ELF-1 (cell line): ENCODE data around the gene KIRREL1.
A peak's percentile ranks its signal among the peaks of the same experiment; 100 is the strongest.

Experiments
- DNase-seq: peaks from one replicate; pipeline ENCODE4 v3.0.0-alpha.2; 2016; ENCODE audit warnings: low read depth, low spot score

KIRREL1 gene

GRCh38 chr1:158007180-158007579, 13.7 kb downstream of the KIRREL1 start:
- DNase-seq = no peak

- no peak for DNase-seq
These were observed 14.4 kb downstream of the KIRREL1 start for GRCh38 chr1:158007667-158008386.

GRCh38 chr1:158008630-158009029, 15.2 kb downstream of the KIRREL1 start:
- DNase-seq = no peak

GRCh38 chr1:158011714-158012113, 18.3 kb downstream of the KIRREL1 start:
- DNase-seq = no peak

GRCh38 chr1:158013840-158014730, 20.6 kb downstream of the KIRREL1 start:
- DNase-seq = no peak

- no peak for DNase-seq
These were observed 21.4 kb downstream of the KIRREL1 start for GRCh38 chr1:158014731-158015320.

- no peak for DNase-seq
These were observed 23.3 kb downstream of the KIRREL1 start for GRCh38 chr1:158016651-158017335.

- no peak for DNase-seq
These were observed 24.6 kb downstream of the KIRREL1 start for GRCh38 chr1:158017800-158018595.

GRCh38 chr1:158019171-158019868, 25.9 kb downstream of the KIRREL1 start:
- DNase-seq = peak; percentile 86

GRCh38 chr1:158020259-158020885, 26.9 kb downstream of the KIRREL1 start:
- DNase-seq = no peak

GRCh38 chr1:158020886-158021620, 27.6 kb downstream of the KIRREL1 start:
- DNase-seq = no peak

GRCh38 chr1:158021721-158022120, 28.3 kb downstream of the KIRREL1 start:
- DNase-seq = no peak

- DNase-seq = no peak
These were observed 29.3 kb downstream of the KIRREL1 start for GRCh38 chr1:158022554-158023312.

GRCh38 chr1:158024737-158025136, 31.3 kb downstream of the KIRREL1 start:
- no peak for DNase-seq

GRCh38 chr1:158025576-158026230, 32.3 kb downstream of the KIRREL1 start:
- no peak for DNase-seq

- no peak for DNase-seq
These were observed 33.2 kb downstream of the KIRREL1 start for GRCh38 chr1:158026651-158027050.

GRCh38 chr1:158027508-158027907, 34.1 kb downstream of the KIRREL1 start:
- no peak for DNase-seq

GRCh38 chr1:158028969-158029368, 35.5 kb downstream of the KIRREL1 start:
- no peak for DNase-seq
